ENCODE results near the gene BMPR2.

DNA sequence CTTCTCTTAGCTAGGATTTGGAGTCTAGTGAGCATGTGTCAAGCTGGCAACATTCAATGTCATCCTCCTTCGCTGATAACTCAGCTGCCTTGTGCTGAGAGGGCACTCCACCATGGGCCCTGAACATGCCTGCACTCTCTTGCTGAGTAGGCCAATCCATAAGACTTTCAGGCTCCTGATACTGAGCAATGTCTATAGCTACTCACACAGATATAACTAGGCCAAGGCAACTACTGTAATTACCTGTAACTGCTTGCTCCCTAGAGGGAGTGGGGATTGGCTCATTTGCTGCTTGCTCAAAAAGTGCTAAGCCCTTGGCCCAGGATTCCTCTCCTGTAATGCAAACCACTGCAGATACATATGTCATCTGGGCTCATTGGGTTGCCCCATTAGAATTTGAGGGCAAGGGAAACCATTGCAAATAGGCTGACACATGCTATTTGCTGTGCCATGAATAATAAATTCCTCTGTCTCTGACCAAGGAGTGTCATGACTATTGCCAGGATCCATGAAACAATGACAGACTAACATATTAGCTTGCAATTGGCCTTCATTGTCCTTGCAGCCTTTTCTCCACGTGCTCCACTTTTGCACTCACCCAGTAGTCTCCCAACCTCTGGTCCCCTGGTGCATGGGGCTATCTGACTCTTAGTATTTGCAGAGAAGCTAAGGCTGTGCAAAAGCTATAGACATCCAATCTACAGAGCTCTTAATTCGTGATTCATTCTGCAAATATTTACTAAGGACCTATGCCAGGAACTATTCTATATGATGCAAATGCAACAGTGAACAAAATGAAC, 36.9 kb upstream of the BMPR2 start:
- no peak for TF ChIP-seq POLR2A (IDR thresholded peaks at IDR 0.05; ENCODE audit: low read depth, low read length)
- TF ChIP-seq, protein P1, sequence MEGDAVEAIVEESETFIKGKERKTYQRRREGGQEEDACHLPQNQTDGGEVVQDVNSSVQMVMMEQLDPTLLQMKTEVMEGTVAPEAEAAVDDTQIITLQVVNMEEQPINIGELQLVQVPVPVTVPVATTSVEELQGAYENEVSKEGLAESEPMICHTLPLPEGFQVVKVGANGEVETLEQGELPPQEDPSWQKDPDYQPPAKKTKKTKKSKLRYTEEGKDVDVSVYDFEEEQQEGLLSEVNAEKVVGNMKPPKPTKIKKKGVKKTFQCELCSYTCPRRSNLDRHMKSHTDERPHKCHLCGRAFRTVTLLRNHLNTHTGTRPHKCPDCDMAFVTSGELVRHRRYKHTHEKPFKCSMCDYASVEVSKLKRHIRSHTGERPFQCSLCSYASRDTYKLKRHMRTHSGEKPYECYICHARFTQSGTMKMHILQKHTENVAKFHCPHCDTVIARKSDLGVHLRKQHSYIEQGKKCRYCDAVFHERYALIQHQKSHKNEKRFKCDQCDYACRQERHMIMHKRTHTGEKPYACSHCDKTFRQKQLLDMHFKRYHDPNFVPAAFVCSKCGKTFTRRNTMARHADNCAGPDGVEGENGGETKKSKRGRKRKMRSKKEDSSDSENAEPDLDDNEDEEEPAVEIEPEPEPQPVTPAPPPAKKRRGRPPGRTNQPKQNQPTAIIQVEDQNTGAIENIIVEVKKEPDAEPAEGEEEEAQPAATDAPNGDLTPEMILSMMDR (conservative IDR thresholded peaks at IDR 0.05; ENCODE audit: low read depth, low read length): no peak
- TF ChIP-seq NFE2L2 (IDR thresholded peaks at IDR 0.05; ENCODE audit: low read depth, low read length): no peak
- TF ChIP-seq MAZ (IDR thresholded peaks at IDR 0.05; ENCODE audit: borderline replicate concordance, low read depth, low read length): no peak
- no peak for TF ChIP-seq RAD21 (IDR thresholded peaks at IDR 0.05; ENCODE audit: low read length)
- TF ChIP-seq RCOR1 (IDR thresholded peaks at IDR 0.05; ENCODE audit: insufficient replicate concordance, low read length): no peak
- TF ChIP-seq MAFK (IDR thresholded peaks at IDR 0.05; ENCODE audit: low read depth, low read length): peak; percentile 25; the same call in 1 of the 2 replicates
- no peak for TF ChIP-seq RFX5 (IDR thresholded peaks at IDR 0.05; ENCODE audit: low read depth, low read length)
- TF ChIP-seq, protein P2, sequence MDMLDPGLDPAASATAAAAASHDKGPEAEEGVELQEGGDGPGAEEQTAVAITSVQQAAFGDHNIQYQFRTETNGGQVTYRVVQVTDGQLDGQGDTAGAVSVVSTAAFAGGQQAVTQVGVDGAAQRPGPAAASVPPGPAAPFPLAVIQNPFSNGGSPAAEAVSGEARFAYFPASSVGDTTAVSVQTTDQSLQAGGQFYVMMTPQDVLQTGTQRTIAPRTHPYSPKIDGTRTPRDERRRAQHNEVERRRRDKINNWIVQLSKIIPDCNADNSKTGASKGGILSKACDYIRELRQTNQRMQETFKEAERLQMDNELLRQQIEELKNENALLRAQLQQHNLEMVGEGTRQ (IDR thresholded peaks at IDR 0.05; ENCODE audit: low read depth, low read length): no peak
- no peak for TF ChIP-seq BHLHE40 (IDR thresholded peaks at IDR 0.05; ENCODE audit: low read depth, low read length)
